HG03103 (cell line): ENCODE measurements around the gene GDF10.

ENCODE experiments used
- ATAC-seq: cut with Tn5 transposase; IDR thresholded peaks from one replicate; pipeline ENCODE4 v1.9.1; 2021; ENCODE audit warnings: low read depth; ENCODE audit not compliant: unreplicated experiment

GDF10 gene

DNA sequence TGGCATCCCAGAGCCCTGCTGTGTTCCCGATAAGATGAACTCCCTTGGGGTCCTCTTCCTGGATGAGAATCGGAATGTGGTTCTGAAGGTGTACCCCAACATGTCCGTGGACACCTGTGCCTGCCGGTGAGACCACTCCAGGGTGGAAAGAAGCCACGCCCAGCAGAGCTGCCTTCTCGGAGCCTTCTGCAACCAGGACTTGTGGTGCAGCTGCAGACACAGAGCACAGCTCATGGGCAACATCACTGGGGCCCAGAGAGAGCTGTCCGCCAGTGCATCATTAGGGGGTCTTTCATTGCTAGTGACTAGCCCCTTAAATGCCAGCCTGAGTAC lies 12.6 kb downstream of the GDF10 start:
- ATAC-seq, result no peak

DNA sequence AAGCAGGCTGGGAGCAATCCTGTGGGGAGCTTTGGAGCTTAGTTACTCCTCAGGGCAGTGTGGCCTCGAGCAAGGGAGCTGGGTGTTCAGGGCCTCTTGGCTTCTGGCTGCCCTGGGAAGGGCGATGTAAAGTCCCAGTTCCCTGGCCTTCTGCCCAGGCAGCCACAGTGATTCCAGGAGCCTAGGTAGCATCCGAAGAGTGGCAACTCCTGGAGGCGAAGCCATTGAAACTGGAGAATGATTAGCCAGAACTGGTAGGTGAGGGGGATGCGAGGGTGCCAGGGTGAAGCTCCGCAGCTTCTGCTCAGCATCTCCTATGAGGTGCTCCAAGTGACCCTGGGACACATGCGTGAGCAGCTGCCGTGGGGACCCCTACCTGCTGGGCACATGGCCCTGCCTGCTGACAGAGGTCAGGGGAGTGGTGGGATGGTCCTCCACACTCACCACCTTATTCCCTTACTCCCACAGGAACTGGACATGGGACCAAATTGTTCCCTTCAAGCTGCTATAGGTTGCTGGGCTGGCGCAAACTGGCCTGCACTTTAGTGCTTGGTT lies 14.5 kb downstream of the GDF10 start:
- ATAC-seq, result no peak

DNA sequence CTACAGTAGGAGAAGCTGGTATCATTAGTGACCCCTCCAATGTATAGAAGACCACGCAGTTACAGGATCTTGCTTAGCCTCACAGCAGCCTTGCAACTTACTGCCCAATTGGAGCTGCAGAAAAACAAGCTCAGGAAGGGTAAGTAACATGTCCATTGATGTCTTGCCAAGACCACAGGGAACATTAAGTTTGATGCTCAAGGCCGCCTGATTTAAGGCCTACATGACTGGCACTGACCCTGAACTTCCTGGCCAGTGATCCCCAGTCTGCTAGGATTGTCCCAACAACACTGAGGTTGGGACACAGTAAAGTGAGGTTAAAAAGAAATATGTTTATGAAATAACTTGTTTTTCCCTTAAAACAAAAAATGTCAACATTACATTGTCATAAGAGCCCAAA lies 15.4 kb downstream of the GDF10 start:
- ATAC-seq, result no peak

DNA sequence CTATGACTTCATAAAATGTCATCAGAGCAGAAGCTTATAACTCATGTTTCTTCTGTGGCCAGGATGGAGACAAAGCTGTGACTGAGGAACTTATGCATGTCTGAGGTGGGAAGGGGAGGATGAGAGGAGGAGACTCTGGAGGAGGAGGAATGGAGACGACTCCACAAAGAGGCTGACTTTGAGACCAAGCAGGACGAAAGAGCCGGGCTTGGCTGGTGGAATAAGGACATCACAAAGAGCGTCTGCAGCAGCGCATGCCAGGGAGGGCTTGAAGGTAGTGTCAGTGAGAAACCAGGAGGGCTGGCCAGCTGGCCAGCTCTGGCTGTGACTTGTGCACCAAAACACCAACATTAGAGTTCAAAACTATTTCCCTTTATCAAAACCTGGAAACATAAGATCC lies 16.1 kb downstream of the GDF10 start:
- ATAC-seq, result no peak

DNA sequence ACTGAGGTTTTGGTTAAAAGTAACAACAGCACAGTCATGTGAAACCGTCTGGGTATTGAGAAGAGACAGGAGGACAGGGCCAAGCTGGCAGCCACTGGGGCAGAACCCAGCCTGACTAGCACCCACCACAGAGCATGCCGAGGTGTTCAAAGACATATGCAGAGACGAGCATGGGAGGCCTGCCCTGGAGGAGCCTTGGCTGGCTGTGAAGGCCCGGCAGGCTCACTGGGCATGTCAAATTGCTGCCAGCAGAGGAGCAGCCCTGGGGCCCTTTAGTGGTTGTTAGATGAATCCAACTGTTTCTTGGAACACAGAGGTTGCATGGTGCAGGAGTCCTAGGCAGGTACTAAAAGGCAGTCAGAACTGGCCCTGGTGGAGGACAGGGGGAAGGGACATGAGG lies 17.3 kb downstream of the GDF10 start:
- ATAC-seq, result no peak

DNA sequence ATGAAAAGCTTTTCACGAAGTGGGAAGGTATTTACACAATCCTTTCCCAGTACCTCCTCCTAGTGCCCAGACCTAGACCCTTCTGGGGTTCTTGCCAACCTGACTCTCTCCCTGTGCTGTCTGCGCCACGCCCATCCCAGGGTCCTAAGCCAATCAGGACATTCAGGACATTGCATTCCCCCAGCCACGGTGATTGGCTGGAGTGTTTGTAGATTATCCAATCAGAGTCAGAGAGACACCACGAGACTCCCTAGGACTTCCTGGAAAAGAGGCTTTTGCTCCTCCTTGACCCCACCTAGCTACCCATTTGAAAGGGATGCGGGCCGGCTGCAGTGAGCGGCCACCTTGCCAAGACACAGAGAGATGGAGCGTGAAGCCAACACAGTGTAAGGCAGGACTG lies 18.7 kb downstream of the GDF10 start:
- no peak for ATAC-seq

DNA sequence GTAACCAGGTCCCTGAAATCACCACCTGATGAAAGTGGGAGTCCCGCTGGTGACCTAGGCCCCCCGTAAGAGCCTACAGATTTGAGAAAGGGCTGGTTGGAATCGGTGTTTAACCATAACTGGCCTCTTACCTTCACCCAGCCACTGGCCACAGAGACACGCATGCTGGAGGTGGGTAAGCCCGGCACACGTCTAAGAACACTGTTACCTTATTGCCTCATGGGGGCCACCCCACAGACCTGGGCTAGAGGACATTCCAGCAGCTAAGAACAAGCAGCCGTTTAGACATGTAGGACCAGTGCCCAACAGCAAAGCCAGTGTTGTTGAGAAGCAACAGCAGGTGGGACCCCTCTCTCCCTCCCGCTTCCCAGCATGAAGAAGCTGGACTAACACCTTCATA lies 19.8 kb downstream of the GDF10 start:
- ATAC-seq, result no peak

DNA sequence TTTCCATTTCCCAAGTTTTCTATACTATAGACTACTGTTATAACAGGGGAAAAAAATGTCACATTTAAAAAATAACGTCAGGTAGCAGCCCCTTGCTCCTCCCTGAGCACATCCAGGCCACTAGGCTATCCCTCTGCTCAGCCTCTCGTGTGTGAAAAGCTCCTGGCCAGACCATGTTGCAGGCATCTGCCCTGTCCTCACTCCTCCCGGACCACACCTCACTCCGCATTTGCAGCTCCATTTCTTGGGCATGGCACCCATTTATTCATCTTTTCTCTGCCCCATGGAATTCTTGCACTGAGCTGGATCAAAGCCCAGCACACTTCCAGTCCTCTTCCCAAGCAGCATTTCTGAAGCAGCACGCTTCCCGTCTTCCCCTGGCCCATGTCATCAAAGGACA lies 20.8 kb downstream of the GDF10 start:
- ATAC-seq, result no peak

DNA sequence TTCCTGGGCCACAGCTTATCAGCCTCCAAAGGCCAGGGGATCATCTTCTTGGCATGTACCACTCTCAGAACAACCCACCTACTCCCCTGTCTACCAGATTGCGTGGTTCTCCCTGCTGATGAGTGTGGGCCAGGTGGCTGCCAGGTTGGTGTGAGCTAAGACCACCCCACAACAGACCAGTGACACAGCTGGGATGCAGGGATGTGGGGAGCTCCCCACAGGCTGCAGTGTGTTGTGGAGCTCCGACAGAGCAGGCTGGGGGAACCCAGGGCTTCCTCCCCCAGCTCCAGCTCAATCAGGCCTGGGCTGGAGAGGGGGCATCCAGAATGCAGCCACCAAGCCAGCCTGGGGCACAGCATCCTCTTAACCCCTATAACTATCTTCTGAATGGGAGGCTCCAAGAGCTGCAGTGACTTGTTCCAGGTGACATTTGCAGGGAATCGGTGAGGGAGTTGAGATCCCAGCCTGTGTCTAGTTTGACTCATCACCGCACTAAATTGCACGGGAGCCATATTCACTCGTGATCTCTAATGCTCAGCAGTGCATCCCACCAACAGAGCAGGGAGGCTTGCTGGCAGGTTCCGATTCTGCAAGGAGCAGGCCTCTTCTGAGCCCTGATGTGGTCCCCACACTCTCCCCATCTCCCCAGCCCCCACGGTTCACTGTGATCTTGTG lies 21.7 kb downstream of the GDF10 start:
- ATAC-seq, result no peak

DNA sequence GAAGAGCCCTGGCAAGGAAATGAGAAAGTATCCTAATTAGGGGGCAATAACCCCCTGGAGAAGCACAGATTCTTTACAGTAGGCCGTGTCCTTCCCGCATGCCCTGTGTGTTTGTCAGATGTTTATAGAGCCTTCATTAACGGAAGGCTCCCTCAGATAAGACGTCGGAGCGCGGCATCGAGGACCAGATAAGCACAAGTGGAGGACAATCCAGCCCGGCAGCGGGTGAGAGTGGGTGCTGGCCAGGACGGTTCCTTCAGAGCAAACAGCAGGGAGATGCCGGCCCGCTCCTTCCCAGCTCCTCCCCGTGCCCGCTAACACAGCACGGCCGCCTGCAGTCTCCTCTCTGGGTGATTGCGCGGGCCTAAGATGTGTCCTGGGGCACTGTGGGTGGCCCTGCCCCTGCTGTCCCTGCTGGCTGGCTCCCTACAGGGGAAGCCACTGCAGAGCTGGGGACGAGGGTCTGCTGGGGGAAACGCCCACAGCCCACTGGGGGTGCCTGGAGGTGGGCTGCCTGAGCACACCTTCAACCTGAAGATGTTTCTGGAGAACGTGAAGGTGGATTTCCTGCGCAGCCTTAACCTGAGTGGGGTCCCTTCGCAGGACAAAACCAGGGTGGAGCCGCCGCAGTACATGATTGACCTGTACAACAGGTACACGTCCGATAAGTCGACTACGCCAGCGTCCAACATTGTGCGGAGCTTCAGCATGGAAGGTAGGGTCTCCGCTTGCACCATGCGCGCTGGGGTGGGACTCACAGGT lies 22.5 kb downstream of the GDF10 start, which contains the start of gene GDF2:
Gene GDF2, plus strand, starts transcription at position 155 of the 762 bp plus-strand sequence. Its CDS starts 215 bp downstream, at position 370.
- ATAC-seq, result no peak

DNA sequence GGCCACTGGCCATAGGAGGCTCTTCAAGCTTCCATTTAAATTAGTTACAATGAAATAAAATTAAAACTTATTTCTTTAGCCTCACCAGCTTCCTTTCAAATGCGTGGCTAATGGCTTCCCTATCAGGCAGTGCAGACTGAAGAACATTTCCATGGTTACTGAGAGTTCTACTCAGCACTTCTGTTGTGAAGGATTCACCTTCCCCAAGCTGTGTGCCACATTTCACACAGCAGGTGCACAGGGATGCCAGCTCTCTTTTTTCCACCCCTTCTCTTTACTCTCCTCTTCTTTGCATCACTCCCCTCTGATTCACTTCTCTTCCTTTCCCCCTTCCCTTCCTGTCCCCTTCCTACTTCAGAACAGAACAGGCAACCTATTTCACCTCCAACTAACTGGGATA lies 23.1 kb downstream of the GDF10 start:
- ATAC-seq, result no peak

DNA sequence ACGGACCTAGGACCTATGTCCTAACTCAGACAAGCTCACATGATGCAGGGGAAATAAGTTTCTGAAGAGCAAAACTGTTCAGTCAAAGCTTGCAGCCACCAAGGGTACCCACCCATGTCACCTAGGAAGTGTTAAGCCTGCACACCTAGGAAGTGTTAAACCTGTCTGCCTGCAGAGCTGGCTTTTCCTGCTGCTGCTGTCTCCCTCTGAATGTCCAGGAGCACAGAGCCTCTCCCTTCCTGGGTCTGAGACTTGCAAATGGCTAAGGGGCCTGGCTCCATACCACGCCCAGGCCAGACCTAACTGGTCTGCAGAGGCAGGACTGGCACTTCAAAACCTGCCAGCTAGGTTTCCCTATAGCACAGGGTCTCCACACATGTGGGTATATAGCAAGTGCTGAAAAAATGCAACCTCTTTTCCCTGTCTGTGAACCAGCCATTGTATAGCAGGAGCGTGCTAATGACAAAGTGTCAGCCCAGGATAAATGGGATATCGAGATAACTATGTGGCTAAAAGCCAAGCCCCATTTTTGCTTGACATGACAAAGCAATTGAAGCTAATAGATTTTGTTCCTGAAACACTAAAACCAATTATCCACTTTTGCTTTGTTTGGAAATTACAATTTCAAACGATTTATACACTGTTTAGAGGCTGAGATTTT lies 23.8 kb downstream of the GDF10 start:
- no peak for ATAC-seq

DNA sequence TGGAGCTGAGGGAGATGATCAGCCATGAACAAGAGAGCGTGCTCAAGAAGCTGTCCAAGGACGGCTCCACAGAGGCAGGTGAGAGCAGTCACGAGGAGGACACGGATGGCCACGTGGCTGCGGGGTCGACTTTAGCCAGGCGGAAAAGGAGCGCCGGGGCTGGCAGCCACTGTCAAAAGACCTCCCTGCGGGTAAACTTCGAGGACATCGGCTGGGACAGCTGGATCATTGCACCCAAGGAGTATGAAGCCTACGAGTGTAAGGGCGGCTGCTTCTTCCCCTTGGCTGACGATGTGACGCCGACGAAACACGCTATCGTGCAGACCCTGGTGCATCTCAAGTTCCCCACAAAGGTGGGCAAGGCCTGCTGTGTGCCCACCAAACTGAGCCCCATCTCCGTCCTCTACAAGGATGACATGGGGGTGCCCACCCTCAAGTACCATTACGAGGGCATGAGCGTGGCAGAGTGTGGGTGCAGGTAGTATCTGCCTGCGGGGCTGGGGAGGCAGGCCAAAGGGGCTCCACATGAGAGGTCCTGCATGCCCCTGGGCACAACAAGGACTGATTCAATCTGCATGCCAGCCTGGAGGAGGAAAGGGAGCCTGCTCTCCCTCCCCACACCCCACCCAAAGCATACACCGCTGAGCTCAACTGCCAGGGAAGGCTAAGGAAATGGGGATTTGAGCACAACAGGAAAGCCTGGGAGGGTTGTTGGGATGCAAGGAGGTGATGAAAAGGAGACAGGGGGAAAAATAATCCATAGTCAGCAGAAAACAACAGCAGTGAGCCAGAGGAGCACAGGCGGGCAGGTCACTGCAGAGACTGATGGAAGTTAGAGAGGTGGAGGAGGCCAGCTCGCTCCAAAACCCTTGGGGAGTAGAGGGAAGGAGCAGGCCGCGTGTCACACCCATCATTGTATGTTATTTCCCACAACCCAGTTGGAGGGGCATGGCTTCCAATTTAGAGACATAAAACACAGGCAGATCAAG lies 25.6 kb downstream of the GDF10 start:
- no peak for ATAC-seq

DNA sequence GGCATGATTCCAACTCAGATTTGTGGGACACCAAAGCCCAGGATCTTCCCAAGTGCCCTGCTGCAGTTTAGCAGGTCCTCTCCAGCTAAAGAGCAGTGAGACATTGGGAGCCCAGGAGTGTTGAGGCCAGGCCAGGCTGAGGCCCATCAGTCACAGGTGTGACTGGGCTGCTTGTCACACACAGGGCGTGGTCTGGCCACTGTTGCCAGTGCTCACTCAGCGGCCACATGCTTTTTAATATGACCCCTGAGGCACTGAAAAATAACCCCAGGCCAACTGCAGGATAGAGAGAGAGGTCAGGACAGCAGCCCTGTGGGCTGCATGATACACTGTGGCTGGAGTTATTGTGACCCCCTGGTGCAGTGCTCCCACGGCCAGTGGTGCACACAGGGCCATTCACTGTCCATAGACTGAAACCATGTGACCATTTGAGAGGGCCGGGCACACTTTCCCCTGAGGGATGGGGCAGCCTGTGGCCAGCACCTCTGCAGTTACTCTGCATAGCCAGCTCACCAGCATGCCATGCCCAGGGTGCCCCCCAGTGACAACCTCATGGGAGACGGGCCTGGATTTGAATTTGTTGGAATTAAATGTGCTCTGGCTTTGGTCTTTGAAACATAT lies 26.4 kb downstream of the GDF10 start:
- no peak for ATAC-seq

DNA sequence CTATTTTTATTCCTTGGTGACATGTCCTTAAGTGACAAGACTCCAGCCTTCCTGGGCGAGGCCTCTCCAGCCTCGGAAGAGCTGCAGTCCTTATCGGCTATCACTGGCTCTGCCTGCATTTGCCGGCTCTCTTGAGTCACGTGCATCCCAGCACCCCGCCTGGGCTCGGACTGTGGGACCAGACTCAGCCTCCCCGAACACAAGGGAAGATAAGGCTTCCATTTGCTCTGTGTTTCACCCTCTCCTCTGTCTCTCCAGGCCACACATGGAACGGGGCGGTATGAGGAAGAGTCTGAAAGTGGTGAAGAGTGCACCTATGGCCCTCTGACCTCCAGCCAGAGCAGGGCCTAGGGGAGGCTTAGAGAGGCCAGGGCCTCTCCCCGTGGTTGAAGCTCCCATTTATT lies 26.9 kb downstream of the GDF10 start:
- ATAC-seq, result no peak

DNA sequence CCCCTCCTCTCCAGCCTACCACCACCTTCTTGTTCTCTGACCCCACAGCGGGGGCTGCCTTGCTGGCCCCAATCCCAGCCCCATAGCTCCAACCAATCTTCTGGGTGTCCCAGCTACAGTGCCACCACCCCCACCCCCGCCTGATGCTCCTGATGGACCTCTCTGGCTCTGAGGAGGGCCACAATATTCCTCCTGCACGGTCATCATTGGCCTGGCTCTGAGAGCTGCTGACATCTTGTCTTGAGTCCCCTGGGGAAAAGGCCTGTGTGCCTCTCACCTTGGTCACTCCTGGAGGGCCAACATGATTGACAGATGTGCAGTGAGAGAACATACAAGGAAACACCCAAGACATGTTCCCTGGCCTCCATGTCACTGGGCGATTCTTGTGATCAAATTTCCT lies 29.9 kb downstream of the GDF10 start:
- no peak for ATAC-seq

DNA sequence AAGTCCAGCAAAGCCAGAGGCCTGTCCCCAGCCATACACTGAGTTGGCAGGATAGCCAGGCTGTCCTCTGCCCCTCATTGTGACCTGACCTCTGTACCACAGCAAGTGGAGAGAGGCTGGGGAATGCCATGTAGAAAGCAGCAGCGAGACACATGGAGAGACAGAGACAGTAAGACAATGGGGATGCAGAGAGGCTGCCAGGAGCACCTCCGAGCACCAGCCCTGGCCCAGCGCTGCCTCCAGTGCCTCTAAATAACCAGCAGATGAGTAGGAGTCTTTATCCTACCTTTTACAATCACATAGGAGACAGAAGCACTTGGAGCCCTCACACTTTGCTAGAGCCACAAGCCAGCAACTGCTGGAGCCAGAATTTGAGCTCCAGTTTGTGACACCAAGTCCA lies 30.4 kb downstream of the GDF10 start:
- no peak for ATAC-seq

DNA sequence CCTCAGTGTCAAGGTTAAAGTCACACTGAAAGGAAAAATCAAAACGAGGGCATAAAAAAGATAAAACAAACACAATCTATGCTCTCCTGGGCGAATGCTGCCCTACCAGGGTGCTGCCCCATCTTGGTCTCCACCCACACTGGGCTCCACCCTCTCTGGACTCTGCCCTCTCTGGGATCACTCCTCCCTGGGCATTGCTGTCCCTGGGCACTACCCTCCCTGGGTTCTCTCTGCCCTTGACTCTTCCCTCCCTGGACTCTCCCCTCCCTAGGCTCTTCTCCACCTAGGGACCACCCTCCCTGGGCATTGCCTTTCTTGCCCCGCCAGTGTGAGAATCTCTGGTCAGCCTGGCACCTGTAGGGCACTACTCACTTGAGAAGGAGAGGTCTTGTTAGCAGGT lies 30.8 kb downstream of the GDF10 start:
- no peak for ATAC-seq

DNA sequence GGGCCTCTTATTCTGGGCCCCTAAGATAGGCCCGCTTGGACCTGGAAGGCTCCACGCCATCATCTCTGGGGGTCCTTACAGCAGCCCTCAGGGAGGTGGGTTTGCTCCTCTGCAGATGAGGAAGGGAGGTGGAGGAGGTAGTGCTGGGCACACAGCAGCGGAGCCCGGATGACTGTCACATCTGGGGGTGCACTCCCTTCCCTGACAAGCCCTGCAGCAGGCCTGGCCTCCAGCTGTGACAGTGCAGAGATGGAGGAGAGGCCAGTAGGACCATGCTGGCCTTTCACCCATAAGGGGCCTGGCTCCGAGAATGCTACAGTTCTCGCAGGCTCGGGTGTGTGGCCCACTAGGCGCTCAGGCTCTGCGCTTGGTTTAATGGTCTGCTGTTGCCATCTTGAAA lies 31.5 kb downstream of the GDF10 start:
- ATAC-seq, result no peak

DNA sequence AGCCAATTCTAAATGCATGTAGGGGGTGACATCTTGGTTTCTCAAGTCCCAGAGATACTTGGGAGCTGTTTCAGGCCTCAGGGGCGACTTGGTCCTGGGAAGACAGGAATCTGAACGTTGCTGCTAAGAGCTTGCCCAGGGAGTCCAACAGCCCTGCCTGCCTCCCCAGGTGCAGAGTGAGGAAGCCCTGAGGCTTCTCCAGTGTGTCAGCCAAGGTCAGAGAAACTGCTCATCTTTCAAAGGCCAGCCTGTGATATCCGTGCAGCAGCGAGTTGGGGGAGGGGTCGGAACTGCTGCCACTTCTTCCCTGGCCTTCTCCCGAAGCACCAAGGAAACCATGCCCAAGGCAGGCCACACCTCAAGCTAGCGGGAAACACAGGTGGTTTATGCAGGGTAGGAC lies 32.0 kb downstream of the GDF10 start:
- ATAC-seq, result no peak
